HG02870 (cell line): ENCODE results near the gene ITM2A.

Experiments used
- ATAC-seq: cut with Tn5 transposase; IDR thresholded peaks from one replicate; pipeline ENCODE4 v1.9.1; 2021; ENCODE audit warnings: mild to moderate bottlenecking, moderate library complexity; ENCODE audit not compliant: unreplicated experiment

ITM2A gene

DNA sequence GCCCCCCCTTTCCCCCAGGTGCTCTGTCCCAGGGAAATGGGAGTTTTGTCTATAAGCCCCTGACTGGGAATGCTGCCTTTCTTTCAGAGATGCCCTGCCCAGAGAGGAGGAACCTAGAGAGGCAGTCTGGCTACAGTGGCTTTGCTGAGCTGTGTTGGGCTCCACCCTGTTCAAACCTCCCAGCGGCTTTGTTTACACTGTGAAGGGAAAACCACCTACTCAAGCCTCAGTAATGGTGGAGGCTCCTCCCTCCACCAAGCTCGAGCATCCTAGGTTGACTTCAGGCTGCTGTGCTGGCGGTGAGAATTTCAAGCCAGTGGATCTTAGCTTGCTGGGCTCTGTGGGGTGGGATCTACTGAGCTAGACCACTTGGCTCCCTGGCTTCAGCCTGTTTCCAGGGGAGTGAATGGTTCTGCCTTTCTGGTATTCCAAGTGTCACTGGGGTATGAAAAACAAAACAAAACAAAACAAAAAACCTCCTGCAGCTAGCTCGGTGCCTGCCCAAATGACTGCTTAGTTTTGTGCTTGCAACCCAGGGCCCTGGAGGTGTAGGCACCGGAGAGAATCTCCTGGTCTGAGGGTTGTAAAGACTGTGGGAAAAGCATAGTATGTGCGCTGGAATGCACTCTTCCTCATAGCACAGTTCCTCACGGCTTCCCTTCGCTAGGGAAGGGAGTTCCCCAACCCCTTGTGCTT, 41.7 kb downstream of the ITM2A start:
- no peak for ATAC-seq
